BJ (cell line): ENCODE data around the gene NAGS. TPM values are rescaled to one million over a fixed set of nuclear protein-coding genes. Genes with fewer than 3 reads are reported as not detected.

ENCODE experiments used
- CTCF ChIA-PET: fragments of 350-600 bp; formaldehyde crosslinking; extraction: SDS; loops from one replicate; lab custom pipeline; 2021; ENCODE audit warnings: antibody characterized with exemption, inconsistent platforms; lab: Yijun Ruan, JAX
- POLR2A ChIA-PET: fragments of 300-600 bp; sonication (Branson Sonifier 250); formaldehyde crosslinking; extraction: SDS; loops from one replicate; lab custom pipeline; 2021; ENCODE audit warnings: antibody characterized with exemption; lab: Charles Lee
- DNase-seq: peaks from one replicate; pipeline ENCODE4 v3.0.0-alpha.2; 2011; ENCODE audit warnings: low read depth
- H3K27me3 ChIP-seq: 2 replicates; pipeline ENCODE4 v1.6.0; 2011; ENCODE audit warnings: low read length; ENCODE audit not compliant: control insufficient read depth, insufficient read depth
- H3K36me3 ChIP-seq: 2 replicates; pipeline ENCODE4 v1.5.1; 2011; ENCODE audit warnings: low read length; ENCODE audit not compliant: control insufficient read depth, insufficient read depth
- H3K4me3 ChIP-seq: 2 replicates; pipeline ENCODE4 v1.5.1; 2011; ENCODE audit warnings: low read depth, mild to moderate bottlenecking, control low read depth, low read length
- polyA plus RNA-seq: library from polyadenylated mRNA; depleted of rRNA; stranded (reverse); fragments of >200 nt; gene quantifications from 2 replicates; pipeline ENCODE4 v1.2.3, GENCODE V29; 2011
- TF ChIP-seq, protein P1 (sequence below): IDR thresholded peaks from 2 replicates; pipeline ENCODE4 v1.5.1; 2011; ENCODE audit warnings: low read depth, mild to moderate bottlenecking, control low read depth, inconsistent platforms, low read length, moderate library complexity; ENCODE audit not compliant: insufficient read depth

The NAGS gene
- polyA plus RNA-seq, 1 experiment = 1.6 TPM

DNA sequence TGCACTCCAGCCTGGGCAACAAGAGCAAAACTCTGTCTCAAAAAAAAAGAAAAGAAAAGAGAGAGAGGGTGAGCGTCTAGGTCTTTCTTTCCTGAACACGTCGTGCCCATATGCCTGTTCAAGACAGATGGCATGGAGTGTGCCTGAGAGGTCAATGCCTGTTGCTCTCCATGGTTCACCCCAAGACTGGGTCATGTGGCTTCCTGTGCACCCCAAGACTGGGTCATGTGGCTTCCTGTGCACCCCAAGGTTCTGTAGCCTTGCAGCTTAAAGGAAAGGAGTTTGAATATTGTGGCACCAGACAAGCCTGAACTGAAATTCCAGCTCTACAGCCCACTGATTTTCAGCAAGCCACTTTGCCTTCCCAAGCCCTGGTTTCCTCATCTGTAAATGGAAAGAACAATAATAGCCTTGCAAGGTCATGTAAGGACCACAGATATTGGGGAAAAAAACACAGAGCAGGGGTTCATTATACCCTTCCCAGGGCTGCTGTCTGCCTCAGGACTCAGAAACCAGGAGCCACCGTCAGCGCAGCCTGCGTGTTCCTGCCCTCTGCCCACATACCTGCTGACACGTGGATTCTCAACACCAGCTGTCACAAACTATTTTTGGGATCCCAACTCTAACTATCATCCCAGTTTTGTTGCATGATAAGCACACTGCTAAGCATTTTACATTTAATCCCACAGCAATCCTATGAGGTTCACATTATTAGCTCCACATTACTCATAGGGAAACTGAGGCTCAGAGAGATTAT lies 18.0 kb upstream of the NAGS start:
- Histone ChIP-seq H3K27me3 (peaks cover 22% of the 10 kb centered on the region), H3K4me3 (no peak overlapping the region)
- CTCF ChIA-PET = interaction anchor here (0.7 to 3.9 kb wide), 4 partner anchors 10 to 140 kb away, joined by 3 to 18 read pairs (median 7); partner anchors contain the start of gene PPY

DNA sequence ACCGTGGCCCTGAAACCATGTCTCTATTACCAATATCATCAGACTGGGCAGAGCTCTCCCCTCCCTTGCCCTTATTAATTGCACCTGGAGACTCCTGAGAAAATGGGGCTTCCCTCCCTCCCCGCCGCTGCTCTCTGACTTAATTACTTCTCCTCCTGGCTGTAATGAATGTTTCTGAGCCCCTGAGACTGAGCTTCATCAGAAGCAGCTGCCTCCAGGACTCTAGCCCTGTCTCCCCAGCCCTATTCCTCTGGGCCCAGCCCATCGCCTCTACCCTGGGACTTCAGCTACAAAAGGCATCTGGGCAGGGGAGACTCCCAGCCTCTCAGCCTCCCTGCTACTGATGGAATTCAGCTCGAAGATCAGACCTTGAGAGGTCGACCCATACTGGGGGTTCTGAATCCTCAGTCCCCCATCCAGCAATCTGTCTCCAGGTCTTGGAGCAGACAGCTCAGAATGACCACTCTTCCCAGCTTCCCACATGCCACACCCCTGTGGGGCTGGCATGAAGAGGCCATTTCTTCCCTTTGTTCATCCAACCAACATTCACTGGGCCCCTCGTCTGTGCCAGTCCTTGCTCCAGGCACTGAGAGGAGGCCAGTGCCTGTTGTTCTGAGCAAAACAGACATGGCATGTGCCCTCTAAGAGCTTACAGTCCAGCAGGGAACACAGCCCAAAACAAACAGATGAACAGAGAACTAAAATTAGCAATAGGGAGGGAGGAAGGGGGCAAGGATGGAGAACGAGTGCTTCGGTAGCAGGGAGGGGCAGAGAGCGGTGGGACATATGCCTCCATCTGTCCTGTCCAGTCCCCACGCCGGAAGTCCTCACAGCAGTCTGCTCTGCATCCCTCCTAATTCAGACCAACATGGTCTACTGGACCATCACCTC lies 17.0 kb upstream of the NAGS start:
- Histone ChIP-seq H3K27me3 (peaks cover 19% of the 10 kb centered on the region), H3K36me3 (no peaks in the 10 kb centered on the region), H3K4me3 (no peak overlapping the region)
- ChIA-PET POLR2A (no interaction called here), CTCF (interaction anchor here (0.7 to 3.9 kb wide), 6 partner anchors 9 to 141 kb away, joined by 3 to 18 read pairs (median 4); partner anchors contain the start of gene PPY)
- TF ChIP-seq, protein P1, sequence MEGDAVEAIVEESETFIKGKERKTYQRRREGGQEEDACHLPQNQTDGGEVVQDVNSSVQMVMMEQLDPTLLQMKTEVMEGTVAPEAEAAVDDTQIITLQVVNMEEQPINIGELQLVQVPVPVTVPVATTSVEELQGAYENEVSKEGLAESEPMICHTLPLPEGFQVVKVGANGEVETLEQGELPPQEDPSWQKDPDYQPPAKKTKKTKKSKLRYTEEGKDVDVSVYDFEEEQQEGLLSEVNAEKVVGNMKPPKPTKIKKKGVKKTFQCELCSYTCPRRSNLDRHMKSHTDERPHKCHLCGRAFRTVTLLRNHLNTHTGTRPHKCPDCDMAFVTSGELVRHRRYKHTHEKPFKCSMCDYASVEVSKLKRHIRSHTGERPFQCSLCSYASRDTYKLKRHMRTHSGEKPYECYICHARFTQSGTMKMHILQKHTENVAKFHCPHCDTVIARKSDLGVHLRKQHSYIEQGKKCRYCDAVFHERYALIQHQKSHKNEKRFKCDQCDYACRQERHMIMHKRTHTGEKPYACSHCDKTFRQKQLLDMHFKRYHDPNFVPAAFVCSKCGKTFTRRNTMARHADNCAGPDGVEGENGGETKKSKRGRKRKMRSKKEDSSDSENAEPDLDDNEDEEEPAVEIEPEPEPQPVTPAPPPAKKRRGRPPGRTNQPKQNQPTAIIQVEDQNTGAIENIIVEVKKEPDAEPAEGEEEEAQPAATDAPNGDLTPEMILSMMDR = no peak
- no peak for DNase-seq

More for the DNA sequence above, 18.0 kb upstream of the NAGS start:
- no peaks in the 10 kb centered on the region for H3K36me3 ChIP-seq
- TF ChIP-seq, protein P1 = no peak
- POLR2A ChIA-PET = no interaction called here
- no peak for DNase-seq

DNA sequence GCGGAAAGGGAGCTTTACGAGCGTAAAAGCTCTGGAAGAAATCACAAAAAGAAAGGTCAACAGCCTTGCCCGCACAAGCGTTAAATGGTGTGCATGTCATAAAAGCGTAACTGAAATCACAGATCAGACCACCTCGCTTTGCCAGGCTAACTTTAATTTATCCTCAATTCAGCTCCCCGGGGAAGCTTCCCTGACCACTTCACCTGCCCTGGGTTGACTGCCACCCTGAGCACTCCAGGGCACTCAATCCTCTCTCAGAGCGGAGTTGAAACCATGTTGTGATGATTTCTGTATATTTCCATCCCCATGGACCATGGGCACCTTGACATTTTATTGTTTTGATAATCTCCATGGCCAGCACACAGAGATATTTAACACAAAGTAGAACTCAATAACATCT lies 16.1 kb upstream of the NAGS start:
- TF ChIP-seq, protein P1 = no peak
- Histone ChIP-seq H3K27me3 (peaks cover 16% of the 10 kb centered on the region), H3K4me3 (no peak overlapping the region), H3K36me3 (no peaks in the 10 kb centered on the region)
- no peak for DNase-seq
- ChIA-PET POLR2A (no interaction called here), CTCF (interaction anchor here (1.0 to 3.9 kb wide), 2 partner anchors 8 to 17 kb away, joined by 4 to 18 read pairs; no protein-coding TSS in a partner anchor)

DNA sequence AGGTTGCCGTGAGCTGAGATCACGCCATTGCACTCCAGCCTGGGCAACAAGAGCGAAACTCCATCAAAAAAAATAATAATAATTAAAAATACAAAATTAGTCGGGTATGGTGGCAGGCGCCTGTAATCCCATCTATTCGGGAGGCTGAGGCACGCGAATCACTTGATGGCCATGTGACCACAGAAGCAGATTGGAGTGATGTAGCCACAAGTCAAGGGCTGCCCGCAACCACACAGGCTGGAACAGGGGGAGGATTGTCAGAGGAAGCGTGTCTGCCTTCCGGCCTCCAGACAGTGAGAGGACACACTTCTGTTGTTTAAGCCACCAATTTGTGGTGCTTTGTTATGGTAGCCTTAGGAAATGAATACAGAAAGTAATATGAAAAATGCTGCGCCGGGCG lies 11.8 kb upstream of the NAGS start:
- ChIA-PET CTCF (interaction anchor here (0.7 to 4.2 kb wide), 4 partner anchors 10 to 83 kb away, joined by 3 to 28 read pairs (median 7); no protein-coding TSS in a partner anchor), POLR2A (no interaction called here)
- Histone ChIP-seq H3K4me3 (no peak overlapping the region), H3K27me3 (peaks cover 11% of the 10 kb centered on the region), H3K36me3 (no peaks in the 10 kb centered on the region)
- TF ChIP-seq, protein P1 = no peak
- no peak for DNase-seq
